GM21737 (cell line): Measurements from ENCODE around the gene RIC1.

ENCODE experiments used
- ATAC-seq: cut with Tn5 transposase; IDR thresholded peaks from one replicate; pipeline ENCODE4 v1.9.1; 2021; ENCODE audit warnings: mild to moderate bottlenecking, moderate library complexity; ENCODE audit not compliant: unreplicated experiment

The RIC1 gene

DNA sequence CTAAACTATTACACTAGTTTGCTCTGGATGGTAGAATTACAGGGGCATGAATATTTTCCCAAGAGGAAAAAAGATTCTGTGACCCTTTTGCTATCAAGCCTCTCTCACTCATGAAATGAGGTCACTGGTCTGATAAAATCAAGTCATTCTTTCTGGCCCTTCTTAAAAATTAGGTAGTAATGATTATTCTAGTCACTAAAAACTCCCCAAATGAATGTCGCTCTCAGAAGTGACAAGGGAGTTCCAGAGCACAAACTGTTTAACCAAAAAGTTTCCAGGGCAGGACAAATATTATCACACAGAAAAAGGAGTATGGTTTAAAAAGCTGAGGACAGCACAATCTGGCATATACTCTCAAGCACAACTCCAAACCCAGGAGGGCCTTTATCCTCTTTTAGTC is 191.5 kb downstream of the RIC1 start:
- ATAC-seq: no peak

DNA sequence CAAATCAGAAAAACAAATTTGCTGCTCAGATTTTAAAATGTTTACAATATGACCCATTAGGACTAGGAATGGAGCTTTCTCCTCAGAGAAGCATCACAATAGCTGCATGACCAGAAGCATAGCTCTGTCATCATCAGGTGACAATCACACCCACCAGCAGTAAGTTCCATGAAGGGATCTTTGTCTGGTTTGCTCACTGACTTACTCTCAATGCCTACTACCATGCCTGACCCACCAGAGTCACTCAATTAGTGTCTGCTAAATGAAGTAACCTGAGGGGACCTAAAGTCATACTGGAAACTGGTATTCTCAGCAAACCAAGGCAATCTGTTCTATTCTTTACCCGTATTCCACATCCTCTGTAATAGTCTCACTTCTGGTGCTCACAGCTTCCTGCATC is 196.3 kb downstream of the RIC1 start:
- ATAC-seq: no peak
